ENCODE measurements around the gene OSTM1. TPM values are rescaled to one million over a fixed set of nuclear protein-coding genes. Genes with fewer than 3 reads are reported as not detected.

OSTM1 gene
- total and polyA plus RNA-seq, 2 experiments from 2014 or later = 17.4 to 28.1 TPM

DNA sequence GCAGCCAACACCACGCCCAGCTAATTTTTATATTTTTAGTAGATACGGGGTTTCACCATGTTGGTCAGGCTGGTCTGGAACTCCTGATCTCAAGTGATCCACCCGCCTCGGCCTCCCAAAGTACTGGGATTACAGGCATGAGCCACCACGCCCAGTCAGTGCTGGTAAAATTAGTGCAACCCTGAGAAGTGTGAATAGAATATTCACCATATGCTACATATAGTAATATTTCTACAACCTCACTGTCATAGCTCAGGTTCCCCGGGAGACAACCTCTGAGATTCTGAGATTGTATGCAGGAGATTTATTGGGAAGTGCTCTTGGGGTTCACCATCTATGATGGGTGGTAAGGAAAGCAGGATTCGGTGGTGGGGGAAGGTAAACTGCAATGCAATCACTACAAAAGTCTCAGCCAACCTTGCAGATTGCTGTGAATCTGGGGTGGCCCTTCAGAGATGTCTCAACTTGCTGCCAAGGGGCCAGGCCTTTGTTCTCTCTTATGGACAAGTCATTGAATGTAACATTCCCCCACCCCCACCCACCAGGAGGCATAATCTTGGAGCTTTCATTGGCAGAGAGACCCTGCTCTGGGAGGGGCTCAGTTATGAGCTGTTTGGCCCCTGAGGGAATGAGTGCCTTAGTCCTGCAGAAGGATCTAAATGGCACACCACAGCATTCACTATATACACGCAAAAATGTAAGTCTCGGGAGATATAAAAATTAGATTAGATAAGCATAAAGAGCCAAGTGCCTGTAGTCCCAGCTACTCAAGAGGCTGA lies 82.6 kb downstream of the OSTM1 start:
- Histone ChIP-seq H3K4me1 (ENCODE audit: insufficient read depth) (peaks cover 56% of the 10 kb centered on the region), H3K9me2 (ENCODE audit: insufficient read depth) (no peaks in the 10 kb centered on the region; the same call in 1 of the 2 replicates), H3F3A (replicated peaks; ENCODE audit: low read depth) (peaks cover 4% of the 10 kb centered on the region; the same call in 1 of the 2 replicates), H3K36me3 (ENCODE audit: insufficient read depth) (no peaks in the 10 kb centered on the region), H2AFZ (peak overlapping the region; percentile 49; the same call in 1 of the 2 replicates), H3K79me2 (replicated peaks; ENCODE audit: insufficient read depth) (no peaks in the 10 kb centered on the region), H3K4me2 (peak overlapping the region; percentile 45; the same call in 1 of the 2 replicates), H3K27me3 (ENCODE audit: insufficient read depth) (no peaks in the 10 kb centered on the region), H3K4me3 (no peak overlapping the region), H4K20me1 (replicated peaks; ENCODE audit: insufficient read depth) (no peaks in the 10 kb centered on the region), H3K27ac (ENCODE audit: low read depth) (no peak overlapping the region)
- no peaks in the 10 kb centered on the region; the same call in 2 of the 3 replicates for H3K36me3 Mint-ChIP-seq (ENCODE audit: low read depth)
- H3K9me3 Mint-ChIP-seq = peaks cover 3% of the 10 kb centered on the region; the same call in 2 of the 3 replicates
- H3K4me1 Mint-ChIP-seq = peaks cover 50% of the 10 kb centered on the region
- TF ChIP-seq, protein P1, sequence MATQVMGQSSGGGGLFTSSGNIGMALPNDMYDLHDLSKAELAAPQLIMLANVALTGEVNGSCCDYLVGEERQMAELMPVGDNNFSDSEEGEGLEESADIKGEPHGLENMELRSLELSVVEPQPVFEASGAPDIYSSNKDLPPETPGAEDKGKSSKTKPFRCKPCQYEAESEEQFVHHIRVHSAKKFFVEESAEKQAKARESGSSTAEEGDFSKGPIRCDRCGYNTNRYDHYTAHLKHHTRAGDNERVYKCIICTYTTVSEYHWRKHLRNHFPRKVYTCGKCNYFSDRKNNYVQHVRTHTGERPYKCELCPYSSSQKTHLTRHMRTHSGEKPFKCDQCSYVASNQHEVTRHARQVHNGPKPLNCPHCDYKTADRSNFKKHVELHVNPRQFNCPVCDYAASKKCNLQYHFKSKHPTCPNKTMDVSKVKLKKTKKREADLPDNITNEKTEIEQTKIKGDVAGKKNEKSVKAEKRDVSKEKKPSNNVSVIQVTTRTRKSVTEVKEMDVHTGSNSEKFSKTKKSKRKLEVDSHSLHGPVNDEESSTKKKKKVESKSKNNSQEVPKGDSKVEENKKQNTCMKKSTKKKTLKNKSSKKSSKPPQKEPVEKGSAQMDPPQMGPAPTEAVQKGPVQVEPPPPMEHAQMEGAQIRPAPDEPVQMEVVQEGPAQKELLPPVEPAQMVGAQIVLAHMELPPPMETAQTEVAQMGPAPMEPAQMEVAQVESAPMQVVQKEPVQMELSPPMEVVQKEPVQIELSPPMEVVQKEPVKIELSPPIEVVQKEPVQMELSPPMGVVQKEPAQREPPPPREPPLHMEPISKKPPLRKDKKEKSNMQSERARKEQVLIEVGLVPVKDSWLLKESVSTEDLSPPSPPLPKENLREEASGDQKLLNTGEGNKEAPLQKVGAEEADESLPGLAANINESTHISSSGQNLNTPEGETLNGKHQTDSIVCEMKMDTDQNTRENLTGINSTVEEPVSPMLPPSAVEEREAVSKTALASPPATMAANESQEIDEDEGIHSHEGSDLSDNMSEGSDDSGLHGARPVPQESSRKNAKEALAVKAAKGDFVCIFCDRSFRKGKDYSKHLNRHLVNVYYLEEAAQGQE (IDR thresholded peaks at IDR 0.05; ENCODE audit: unreplicated experiment) = no peak
- TF ChIP-seq POLR2AphosphoS5 (IDR thresholded peaks at IDR 0.05; ENCODE audit: low read depth) (no peak), ZNF114 (CRISPR knock-in tag; IDR thresholded peaks at IDR 0.05) (no peak), ETS1 (IDR thresholded peaks at IDR 0.05) (no peak), CREB1 (CRISPR knock-in tag; IDR thresholded peaks at IDR 0.05; ENCODE audit: low read depth) (no peak), NANOG (IDR thresholded peaks at IDR 0.05; ENCODE audit: borderline replicate concordance) (no peak), CTCF (conservative IDR thresholded peaks at IDR 0.05; ENCODE audit: low read depth in 2 of 2) (no peak), ZNF331 (CRISPR knock-in tag; IDR thresholded peaks at IDR 0.05; ENCODE audit: low read depth) (no peak), EZH2 (IDR thresholded peaks at IDR 0.05; ENCODE audit: low read depth, unreplicated experiment) (no peak), JUNB (IDR thresholded peaks at IDR 0.05; ENCODE audit: unreplicated experiment) (no peak), EZH2phosphoT487 (IDR thresholded peaks at IDR 0.05; ENCODE audit: unreplicated experiment) (no peak), ZNF462 (CRISPR knock-in tag; IDR thresholded peaks at IDR 0.05) (no peak), STAT1 (IDR thresholded peaks at IDR 0.05; ENCODE audit: unreplicated experiment) (no peak)
- no peak for DNase-seq (ENCODE audit: low spot score)
- no peak overlapping the region for H3K4me3 Mint-ChIP-seq
- ATAC-seq = no peak
- peaks cover 6% of the 10 kb centered on the region for H3K27me3 Mint-ChIP-seq (ENCODE audit: insufficient read depth, low read depth, poor library complexity)
- peak overlapping the region; percentile 15; the same call in 1 of the 2 replicates for H3K27ac Mint-ChIP-seq

All from GM23338 (cell line).